GM21528 (cell line): Measurements from ENCODE around the gene BTG4.

ENCODE experiments used
- ATAC-seq: cut with Tn5 transposase; IDR thresholded peaks from one replicate; pipeline ENCODE4 v1.9.1; 2021; ENCODE audit warnings: mild to moderate bottlenecking, moderate library complexity; ENCODE audit not compliant: unreplicated experiment, low FRiP score

BTG4 gene

DNA sequence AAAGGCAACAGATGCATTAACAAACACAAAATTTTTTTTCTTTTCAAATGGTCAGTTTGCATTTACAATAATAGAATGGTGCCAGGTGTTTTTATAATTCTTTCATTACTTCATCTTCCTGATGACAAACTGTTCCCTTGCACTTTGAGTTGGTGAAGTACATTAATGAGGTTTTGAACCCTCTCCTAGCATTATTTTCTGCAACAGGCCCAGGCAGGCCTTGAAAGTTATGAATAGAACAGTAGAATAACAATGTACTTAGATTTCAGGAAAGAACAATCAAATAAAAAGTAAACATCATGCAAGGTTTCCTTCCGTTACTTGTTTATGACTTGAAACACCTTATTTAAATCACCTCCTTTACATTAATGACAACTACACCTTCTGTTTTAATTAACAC lies 9.6 kb downstream of the BTG4 start:
- no peak for ATAC-seq

DNA sequence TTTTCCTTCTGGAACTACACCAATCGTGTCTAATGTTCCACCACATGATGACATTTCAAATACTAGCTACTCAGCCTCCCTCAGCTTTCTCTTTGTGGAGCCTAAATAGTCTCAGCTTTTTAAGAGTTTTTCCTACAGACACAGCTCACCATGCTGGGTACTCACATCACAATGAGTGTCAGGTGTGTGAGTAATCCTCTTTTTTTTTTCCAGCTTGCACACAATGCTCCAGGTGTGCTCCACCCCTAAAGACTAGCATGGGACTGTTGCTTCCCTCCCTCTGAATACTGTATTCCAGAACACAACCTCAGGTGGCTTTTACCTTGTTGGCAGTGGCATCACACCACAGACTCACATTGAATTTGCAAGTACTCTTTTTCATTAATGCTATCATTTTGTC lies 11.7 kb downstream of the BTG4 start:
- no peak for ATAC-seq

DNA sequence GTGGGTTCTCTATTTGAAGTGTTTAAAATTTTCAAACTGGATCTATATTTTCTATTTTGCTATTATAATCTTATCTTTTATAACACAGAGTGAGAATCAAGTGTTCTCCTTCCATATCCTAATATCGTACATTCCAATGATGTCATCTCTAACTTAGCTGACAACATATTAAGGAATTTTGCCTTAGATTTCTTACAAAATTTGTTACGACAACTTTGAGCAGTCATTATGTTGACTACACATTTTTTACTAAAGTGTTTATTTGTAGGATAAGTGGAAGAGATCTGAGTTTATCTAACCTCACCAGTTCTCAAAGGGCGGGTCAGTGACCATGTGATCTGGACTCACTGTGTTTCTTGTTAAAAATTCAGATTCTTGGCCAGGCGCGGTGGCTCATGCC lies 12.7 kb downstream of the BTG4 start:
- ATAC-seq: no peak

DNA sequence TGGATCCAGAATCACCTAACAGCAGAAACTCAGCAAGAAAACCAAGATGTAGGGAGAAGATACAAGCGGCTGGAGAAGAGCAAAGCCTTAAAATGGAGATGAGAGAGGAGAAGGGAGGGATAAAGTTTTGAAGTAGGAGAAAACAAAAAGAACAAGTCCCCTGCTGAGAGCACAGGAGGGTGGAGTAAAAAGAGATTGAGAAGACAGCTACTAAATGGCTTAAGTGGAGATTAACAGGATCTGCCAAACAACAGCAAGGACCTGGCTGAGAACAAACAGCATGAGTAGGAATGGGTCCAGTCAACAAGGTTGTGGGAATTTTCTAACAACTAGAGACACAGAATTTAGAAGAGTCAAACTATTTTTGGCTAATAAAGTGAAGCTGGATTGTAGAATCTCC lies 18.1 kb downstream of the BTG4 start:
- ATAC-seq: no peak

DNA sequence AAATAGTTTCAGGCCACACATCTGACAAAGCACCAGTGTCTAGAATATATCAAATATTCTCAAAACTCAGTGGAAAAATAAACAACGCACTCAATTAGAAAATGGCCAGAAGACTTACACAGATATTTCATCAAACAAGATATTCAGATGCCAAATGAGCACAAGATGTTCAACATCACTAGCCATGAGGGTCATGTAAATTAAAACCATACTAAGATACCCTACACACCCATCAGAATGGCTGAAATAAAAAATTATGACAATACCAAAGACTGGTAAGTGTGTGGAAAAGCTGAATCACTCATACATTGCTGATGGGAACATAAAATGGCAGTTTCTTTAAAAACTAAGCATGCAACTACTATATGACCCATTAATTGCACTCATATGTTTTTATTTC lies 21.7 kb downstream of the BTG4 start:
- ATAC-seq: no peak

DNA sequence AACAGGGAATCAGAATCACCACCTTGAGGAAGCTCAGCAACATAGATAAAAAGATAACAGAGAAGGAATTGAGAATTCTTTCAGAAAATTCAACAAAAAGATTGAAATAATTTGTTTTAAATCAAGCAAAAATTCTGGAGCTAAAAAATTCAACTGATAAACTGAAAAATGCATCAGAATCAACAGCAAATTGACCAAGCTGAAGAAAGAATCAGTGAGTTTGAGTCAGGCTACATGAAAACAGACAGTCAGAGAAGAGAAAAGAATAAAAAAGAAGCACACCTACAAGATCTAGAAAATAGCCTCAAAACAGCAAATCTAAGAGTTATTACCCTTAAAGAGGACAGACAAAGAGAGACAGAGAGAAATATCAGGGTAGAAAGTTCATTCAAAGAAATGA lies 28.8 kb downstream of the BTG4 start:
- no peak for ATAC-seq

DNA sequence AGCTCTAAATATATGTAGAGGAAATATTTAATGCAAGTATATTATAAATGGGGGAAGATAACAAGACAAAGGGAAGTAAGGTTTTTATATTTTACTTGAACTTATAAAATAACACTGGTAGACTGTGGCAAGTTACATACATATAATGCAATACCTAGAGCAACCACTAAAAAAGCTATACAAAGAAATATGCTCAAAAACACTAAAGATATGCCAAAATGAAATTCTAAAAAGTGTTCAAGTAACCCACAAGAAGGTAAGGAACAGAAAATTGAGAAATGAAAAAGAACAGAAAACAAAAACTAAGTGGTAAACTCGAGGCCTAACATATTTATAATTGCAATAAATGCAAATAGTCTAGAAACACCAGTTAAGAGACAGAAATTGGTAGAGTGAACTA lies 32.5 kb downstream of the BTG4 start:
- no peak for ATAC-seq

DNA sequence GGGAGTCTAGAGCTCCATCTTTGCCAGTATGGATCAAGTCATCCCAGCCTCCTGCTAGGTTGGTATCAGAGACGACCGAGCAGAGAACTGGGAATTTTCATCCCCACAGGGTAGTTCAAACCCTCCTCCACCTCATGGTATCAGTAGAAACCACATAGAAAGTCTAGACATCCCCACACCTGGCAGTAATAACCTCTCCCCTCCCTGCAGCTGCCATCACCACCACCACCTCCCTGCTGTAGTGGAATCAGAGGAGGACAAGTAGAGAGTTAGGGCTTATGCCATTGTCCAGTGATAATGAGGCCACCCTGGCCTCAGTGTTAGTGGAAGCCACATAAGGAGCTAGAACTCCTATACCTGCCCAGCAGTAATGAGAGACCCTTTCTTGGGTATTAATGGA lies 34.3 kb downstream of the BTG4 start:
- no peak for ATAC-seq

DNA sequence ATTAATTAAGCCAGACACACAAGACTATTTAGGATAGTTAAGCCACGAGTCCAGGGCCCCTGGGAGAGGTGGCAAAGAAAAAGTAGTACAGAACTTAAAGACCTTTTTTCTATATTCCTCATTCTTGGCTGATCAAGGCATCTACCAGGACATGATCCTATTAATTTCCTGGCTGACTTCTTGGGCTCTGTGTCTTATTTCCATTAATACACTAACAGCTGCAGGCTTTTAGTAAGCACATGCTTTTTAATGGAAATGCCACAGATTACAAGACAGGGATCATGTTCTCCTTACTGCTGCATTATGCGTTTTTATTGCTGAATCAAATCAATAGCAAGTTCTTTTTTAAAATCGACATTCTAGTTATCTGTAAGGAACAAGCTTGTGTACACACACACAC lies 35.2 kb downstream of the BTG4 start:
- ATAC-seq: no peak

DNA sequence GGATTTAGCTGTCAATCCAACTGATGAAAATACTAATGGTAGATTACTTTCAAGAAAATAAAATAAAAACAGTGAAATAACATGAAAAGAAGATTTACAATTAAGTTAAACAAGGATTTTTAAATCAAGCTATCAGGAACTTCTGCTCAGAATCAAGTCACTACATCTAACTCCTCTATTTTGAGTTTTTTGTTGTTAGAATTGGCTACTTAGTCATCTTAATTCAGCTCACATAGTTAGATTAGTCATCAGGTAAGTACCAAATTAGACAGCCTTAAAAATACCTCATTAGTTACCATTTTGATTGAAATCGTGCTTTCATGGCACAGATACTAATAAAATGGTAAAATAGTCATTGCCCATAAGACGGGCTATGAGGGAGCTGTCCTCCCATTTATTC lies 35.8 kb downstream of the BTG4 start:
- no peak for ATAC-seq

DNA sequence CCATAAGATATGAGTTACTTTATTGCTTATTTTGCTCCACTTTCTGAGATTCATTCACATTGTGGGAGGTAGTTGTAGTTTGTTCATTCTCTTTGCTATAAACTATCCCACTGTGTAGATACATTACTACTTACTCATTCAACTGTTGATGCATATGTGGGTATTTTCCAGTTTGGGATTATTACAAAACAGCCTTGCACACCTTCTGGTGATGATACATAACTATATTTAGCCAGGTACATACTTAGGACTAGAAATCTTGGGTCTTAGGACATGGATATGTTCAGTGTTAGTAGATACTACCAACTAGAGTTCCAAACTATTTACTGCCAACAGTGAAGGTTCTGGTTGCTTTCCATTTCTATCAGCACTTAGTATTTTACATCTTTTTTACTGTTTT lies 37.8 kb downstream of the BTG4 start:
- no peak for ATAC-seq

DNA sequence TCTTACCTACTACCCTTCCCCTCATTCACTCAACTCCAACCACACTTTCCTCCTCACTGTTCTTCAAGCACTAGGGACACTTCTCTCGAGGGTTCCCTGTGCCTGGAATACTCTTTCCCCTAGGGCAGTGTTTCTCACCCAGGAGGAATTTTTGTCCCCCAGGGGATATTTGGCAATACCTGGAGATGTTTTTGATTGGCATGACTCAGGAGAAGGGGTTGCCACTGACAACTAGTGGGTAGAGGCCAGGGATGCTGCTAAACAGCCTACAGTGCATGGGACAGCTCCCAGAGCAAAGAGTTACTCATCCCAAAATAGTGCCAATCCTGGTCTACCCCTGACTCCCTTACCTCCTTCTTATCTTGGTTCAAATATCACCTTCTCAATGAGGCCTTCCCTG lies 40.0 kb downstream of the BTG4 start:
- ATAC-seq: no peak

DNA sequence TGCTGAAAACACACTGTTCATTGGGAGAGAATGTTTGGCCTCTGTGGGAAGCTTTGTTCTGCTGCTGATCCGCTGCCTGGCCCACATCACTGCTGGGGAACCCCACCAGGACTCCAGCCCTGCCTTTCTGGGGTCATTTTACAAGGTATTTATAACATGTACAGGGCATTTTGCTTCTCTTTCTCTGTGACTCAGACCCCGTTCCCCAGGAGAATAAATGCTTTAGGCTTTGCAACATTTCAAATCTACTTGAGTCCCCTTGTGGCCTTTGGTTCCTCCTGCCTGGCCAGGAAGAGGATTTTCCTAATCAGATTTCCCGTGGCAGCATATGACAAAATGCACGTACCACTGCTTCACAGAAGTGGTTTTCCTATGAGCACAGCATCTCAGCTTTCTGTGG lies 43.0 kb downstream of the BTG4 start:
- no peak for ATAC-seq

DNA sequence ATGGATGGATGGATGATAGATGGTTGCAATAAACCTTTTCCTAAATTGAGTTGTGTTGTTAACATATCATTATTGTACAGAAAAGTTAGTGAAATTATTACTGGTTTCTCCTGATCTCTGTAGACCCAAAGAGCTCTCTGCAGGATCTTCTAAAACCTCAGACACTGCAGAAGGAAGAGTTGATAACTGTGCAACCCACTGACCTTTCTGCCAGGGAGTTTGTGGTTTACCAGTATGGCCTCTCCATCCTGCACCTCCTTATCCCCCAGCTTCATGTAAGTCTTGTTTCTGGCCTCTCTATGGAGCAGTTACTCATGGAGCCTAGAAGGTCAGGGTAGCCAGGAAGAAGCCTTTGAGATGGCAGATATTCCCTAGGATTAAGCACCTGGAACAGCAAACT lies 45.6 kb downstream of the BTG4 start:
- ATAC-seq: no peak

DNA sequence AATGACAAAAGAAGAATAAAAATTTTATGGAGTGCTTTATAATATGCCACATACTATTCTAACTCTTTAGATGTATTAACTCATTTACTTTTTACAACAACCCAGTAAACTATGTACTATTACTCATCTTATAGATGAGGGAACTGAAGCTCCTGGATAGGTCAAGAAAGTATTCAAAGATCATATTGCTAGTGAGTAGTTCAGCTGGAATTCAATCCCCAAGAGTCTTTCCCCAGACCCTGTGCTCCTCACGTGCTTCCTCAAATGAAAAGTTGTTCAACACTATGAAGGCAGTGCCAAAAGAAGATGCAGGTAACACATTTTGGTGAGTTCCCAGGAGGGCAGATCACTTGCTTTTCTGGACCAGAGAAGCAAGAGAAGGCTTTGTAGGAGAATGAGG lies 46.8 kb downstream of the BTG4 start:
- no peak for ATAC-seq

DNA sequence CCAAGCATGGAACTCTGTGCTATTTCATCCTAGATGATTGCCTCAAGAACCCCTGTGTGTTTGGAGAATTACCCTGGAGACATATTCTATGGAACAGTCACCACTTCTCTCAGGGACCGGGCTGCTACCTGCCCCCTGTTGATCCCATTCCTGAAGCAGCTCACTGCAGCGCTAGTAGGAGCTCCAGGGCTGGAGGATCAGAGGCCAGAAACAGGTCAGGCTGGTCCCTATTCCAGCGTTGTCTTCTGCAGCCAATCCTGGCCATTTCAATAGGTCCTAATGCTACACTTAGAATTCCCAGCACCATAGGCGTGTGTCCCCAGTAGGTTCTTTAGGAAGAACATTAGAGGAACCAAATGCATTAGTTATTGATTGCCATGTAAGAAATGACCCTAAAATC lies 48.9 kb downstream of the BTG4 start:
- no peak for ATAC-seq

DNA sequence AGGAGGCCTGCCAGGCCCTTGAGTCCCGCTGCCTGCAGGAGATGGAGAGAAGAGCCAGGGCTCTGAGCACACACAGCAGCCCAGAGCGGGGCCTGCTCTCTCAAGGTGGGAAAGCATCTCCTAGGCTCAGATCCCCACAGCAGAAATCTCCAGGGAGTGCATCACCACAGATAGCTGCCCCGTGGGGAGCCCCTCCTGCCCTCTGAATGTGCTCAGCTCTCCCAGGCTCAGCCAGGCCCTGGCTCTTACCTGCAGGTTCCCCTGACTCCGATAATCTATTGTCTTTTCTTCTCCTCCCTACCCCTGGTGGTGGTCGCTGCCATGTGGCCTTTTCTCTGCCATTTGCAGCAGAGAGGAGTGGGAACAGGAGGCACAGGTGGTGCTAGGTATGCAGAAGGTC lies 49.9 kb downstream of the BTG4 start:
- ATAC-seq: no peak

DNA sequence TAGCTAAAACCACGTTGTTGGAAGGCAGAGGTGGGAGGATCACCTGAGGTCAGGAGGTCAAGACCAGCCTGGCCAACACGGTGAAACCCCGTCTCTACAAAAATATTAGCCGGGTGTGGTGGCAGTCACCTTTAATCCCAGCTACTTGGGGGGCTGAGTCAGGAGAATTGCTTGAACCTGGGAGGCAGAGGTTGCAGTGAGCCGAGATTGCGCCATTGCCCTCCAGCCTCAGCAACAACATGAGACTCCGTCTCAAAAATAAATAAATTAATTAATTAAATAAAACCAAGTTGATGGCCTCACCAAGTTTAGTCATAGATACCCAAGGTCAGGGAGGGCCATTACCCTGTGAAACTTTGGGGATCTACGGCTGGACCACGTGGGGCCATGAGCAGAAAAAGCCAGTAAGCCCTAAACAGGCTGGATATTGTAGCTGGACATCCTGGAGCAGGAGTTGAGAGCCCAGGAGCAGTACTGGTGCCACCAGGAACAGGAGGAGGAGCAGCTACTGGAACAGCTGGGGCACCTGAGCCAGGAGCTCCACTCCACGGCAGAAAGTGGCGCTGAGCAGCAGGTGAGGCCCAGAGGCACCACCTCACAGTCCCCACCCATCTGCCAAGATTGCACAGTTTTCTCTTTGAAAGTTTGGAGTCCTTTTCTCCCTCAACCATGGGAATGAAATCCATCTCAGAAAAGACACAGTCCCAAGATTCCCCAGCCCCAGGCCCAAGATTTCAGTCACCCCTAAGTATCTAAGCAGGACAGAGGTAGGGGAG lies 50.5 kb downstream of the BTG4 start:
- no peak for ATAC-seq

DNA sequence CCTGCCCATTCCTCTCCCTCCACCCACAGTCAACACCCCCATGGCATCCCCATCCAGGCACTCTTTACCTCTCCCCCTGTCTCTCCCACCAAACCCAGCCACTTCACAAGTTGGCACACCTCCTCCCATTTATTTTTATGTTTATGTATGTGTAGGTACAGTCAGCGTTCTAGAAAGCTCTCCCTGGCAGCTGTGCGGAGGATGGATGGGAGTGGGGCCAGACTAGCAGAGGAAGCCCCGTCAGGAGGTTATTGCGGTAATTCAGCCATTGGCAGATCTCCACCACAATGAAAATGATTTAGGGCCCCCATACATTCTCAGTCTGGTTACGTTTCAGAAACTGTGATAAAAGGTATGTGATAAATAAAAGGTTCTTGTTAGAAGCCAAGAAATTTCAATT lies 51.3 kb downstream of the BTG4 start:
- ATAC-seq: no peak

DNA sequence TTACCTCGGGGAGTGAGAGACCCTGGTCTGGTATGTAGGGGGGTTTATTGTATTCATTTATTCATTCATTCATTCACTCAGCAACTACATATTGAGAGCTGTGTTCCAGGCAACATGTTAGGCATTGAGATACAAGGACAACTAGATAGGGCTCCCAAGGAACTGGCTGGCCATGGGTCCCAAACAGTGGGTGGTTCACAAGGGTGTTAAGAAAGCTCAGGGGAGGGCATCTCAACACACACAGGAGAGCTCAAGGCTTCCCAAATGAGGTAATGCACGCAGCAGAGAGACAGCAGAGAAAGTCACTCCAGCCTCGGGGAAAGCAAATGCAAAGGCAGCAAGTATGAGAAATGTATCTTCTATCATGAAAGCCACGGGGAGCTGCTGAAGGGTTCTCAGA lies 51.8 kb downstream of the BTG4 start:
- ATAC-seq: no peak

DNA sequence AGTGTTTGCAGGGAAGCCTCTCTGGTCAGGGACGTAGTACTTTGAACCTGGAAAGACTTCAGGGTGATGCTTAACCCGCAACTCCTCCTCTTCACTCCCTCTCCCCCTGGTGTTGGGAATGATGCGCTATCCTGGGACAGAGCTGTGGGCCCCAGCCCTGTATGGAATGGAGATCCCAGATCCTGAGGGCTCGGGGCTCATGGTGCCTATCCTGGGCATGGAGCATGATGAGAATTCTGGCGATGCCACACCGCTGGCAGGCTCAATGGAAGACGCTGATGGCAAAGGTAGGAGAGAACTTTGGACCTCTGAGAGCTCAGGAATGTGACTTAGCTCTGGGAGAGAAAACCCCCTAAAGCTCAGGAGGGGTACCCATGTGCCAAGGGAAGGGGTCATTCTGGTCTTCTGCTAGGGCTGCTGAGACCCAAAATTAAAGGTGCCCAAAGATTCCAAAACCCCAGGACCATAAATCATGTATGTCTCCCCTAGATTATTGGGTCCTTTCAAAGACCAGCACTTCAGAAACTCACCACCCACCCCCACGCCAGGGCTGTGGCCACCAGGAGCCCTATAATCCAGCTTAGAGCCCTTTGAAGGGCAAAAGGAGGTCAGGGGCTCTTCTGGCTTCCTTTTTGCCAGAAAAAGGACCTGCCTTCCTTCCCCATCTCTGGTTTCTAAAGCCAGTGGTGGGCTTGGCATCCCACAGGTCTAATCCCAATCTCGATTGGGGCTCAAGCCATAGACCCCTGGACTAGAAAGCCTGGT lies 52.5 kb downstream of the BTG4 start:
- no peak for ATAC-seq

DNA sequence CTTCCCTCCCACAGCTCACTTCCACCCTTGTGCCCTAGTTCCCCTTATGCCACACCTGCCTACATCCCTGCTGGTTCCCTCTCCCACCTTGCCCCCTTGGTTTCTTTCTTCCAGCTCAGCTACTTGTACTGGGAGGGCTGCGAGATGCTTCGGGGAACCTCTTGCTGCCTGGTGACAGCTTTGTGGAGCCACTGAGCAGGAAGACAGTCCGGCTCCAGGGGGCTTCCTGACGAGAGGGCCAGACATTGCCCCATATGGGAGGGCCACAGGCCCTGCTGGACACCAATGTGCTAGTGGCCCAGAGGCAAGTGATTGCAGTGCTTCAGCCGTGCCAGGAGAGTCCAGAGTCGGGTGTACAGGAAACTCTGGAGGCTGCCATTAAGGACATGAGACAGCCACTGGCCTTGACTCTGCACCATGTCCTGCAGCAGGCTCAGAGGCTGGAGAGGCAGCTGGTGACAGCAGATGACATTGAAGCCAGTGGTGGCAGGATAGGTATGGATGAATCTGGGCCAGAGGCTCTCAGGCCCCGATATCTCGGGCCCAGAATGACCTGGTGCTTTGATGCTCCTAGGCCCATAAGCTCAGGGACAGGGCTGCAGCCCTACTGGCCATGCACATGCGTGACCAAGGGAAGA lies 54.3 kb downstream of the BTG4 start:
- ATAC-seq: no peak
